Panc1 (cell line): Measurements from ENCODE around the gene ZSCAN2. TPM values are rescaled to one million over a fixed set of nuclear protein-coding genes. Genes with fewer than 3 reads are reported as not detected.
A peak's percentile ranks its signal among the peaks of the same experiment; 100 is the strongest.

Experiments used
- ATAC-seq: fragments of 200-7000 bp; cut with Tn5 transposase; 2 replicates; pipeline ENCODE4 v1.9.1; 2020; ENCODE audit warnings: mild to moderate bottlenecking, moderate library complexity
- BruUV-seq: library from RNA; stranded (reverse); fragments of 400-500 nt; replicated peaks from 2 replicates; lab custom pipeline; 2021; lab: Mats Ljungman, UMichigan
- CTCF ChIA-PET: fragments of 300-600 bp; sonication (Branson Sonifier 250); formaldehyde crosslinking; loops from one replicate; lab custom pipeline; 2022; ENCODE audit warnings: antibody characterized with exemption; lab: Charles Lee
- POLR2A ChIA-PET: fragments of 300-600 bp; sonication (Branson Sonifier 250); formaldehyde crosslinking; loops from one replicate; lab custom pipeline; 2022; ENCODE audit warnings: antibody characterized with exemption; lab: Charles Lee
- DNase-seq: peaks from one replicate; pipeline ENCODE4 v3.0.0-alpha.2; 2010; ENCODE audit warnings: low read depth, low spot score
- H3K27ac ChIP-seq: 2 replicates; pipeline ENCODE4 v1.5.1; 2011; ENCODE audit warnings: mild to moderate bottlenecking, low read length, inconsistent platforms
- H3K27me3 ChIP-seq: fragments of 200-500 bp; sonication (Bioruptor generic); 2 replicates; pipeline ENCODE4 v1.6.0; 2014; ENCODE audit warnings: low read length, inconsistent platforms; ENCODE audit not compliant: control insufficient read depth, insufficient read depth
- H3K36me3 ChIP-seq: fragments of 200-500 bp; sonication (Bioruptor generic); 2 replicates; pipeline ENCODE4 v1.5.1; 2014; ENCODE audit warnings: inconsistent platforms, mild to moderate bottlenecking, low read length, moderate library complexity; ENCODE audit not compliant: control insufficient read depth, insufficient read depth
- H3K4me1 ChIP-seq: 2 replicates; pipeline ENCODE4 v1.5.1; 2011; ENCODE audit warnings: inconsistent platforms, mild to moderate bottlenecking, low read length, moderate library complexity; ENCODE audit not compliant: control insufficient read depth, insufficient read depth
- H3K4me3 ChIP-seq, 2 experiments: 2 replicates each; pipeline ENCODE4 v1.5.1; 2011 to 2012; ENCODE audit warnings: low read depth in 2 of 2, low read length in 2 of 2, mild to moderate bottlenecking in 2 of 2, inconsistent platforms in 1 of 2, moderate library complexity in 1 of 2
- H3K9me3 ChIP-seq: fragments of 200-500 bp; sonication (Bioruptor generic); 2 replicates; pipeline ENCODE4 v1.5.1; 2014; ENCODE audit warnings: low read depth, mild to moderate bottlenecking, inconsistent platforms, low read length, moderate library complexity; ENCODE audit not compliant: control insufficient read depth, insufficient read depth
- POLR2AphosphoS5 ChIP-seq: IDR thresholded peaks from 2 replicates; pipeline ENCODE4 v1.6.1; 2012; ENCODE audit warnings: mild to moderate bottlenecking, low read depth, low read length, moderate library complexity
- REST ChIP-seq, 2 experiments: IDR thresholded peaks; 2 replicates each; pipeline ENCODE4 v1.6.1; 2011 to 2012; ENCODE audit warnings: low read depth in 2 of 2, control low read depth in 1 of 2, low read length in 1 of 2, mild to moderate bottlenecking in 1 of 2, moderate library complexity in 1 of 2; ENCODE audit not compliant: insufficient read depth in 1 of 2
- SIN3A ChIP-seq: IDR thresholded peaks from 2 replicates; pipeline ENCODE4 v1.6.1; 2012; ENCODE audit warnings: low read depth, mild to moderate bottlenecking, low read length, moderate library complexity, borderline replicate concordance; ENCODE audit not compliant: insufficient read depth
- TCF7L2 ChIP-seq: IDR thresholded peaks from 2 replicates; pipeline ENCODE4 v1.6.1; 2011; ENCODE audit warnings: mild to moderate bottlenecking, low read depth, low read length, inconsistent platforms
- in situ Hi-C: cut with HindIII; loops from 2 replicates; pipeline ENCODE4 v1.10.0; 2016; ENCODE audit warnings: low sequenced_read_pairs, low pct_unique_long_range_greater_than_20kb
- intact Hi-C: fragments of 100-400 bp; cut with micrococcal nuclease; formaldehyde crosslinking; loops from one replicate; pipeline ENCODE4 v1.10.0; 2022; ENCODE audit not compliant: unreplicated experiment
- total RNA-seq: library from RNA; stranded (reverse); gene quantifications from one replicate; pipeline ENCODE4 v1.2.1, GENCODE V29; 2021; ENCODE audit not compliant: unreplicated experiment
- TF ChIP-seq, protein P1 (sequence below): fragments of 450-650 bp; IDR thresholded peaks from 2 replicates; pipeline ENCODE4 v1.5.1; 2017; ENCODE audit warnings: mild to moderate bottlenecking

The ZSCAN2 gene
- total RNA-seq, 1 experiment from 2014 or later = 16.8 TPM

DNA sequence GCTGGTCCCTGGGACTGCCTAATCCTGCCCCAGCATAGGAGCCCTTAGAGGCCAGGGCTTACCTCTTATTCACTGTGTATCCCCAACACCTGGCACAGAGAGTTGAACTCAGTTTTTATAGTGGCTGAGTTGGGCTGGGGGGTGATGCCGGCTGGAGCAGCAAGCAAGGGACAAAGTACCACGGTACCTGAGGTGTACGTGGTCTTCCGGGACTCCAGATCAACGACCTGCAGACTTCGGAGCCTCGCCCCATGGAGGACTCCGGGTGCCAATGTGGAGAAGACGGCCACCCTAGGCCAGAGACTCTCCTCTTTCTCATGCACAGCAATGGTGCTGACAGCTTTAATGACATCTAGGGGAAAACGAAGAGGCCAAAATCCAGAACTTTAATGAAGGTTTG, 45.2 kb downstream of the ZSCAN2 start:
- POLR2A ChIA-PET = no interaction called here
- H3K36me3 ChIP-seq = peaks cover 4% of the 10 kb centered on the region
- no peak for DNase-seq
- TF ChIP-seq TCF7L2 (no peak), POLR2AphosphoS5 (no peak), SIN3A (no peak), REST (IDR thresholded peaks at IDR 0.05; ENCODE audit: insufficient read depth in 1 of 2, low read depth in 2 of 2, low read length in 1 of 2) (no peak)
- TF ChIP-seq, protein P1, sequence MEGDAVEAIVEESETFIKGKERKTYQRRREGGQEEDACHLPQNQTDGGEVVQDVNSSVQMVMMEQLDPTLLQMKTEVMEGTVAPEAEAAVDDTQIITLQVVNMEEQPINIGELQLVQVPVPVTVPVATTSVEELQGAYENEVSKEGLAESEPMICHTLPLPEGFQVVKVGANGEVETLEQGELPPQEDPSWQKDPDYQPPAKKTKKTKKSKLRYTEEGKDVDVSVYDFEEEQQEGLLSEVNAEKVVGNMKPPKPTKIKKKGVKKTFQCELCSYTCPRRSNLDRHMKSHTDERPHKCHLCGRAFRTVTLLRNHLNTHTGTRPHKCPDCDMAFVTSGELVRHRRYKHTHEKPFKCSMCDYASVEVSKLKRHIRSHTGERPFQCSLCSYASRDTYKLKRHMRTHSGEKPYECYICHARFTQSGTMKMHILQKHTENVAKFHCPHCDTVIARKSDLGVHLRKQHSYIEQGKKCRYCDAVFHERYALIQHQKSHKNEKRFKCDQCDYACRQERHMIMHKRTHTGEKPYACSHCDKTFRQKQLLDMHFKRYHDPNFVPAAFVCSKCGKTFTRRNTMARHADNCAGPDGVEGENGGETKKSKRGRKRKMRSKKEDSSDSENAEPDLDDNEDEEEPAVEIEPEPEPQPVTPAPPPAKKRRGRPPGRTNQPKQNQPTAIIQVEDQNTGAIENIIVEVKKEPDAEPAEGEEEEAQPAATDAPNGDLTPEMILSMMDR = no peak
- H3K27me3 ChIP-seq = no peaks in the 10 kb centered on the region
- no peak overlapping the region for H3K27ac ChIP-seq
- H3K9me3 ChIP-seq = no peaks in the 10 kb centered on the region
- H3K4me1 ChIP-seq = no peaks in the 10 kb centered on the region
- H3K4me3 ChIP-seq = no peak overlapping the region
- ATAC-seq = no peak
- CTCF ChIA-PET = no interaction called here
- TSS peak; percentile 34 for BruUV-seq
- in situ Hi-C loops (no loop called here), intact Hi-C loops (no loop called here)

DNA sequence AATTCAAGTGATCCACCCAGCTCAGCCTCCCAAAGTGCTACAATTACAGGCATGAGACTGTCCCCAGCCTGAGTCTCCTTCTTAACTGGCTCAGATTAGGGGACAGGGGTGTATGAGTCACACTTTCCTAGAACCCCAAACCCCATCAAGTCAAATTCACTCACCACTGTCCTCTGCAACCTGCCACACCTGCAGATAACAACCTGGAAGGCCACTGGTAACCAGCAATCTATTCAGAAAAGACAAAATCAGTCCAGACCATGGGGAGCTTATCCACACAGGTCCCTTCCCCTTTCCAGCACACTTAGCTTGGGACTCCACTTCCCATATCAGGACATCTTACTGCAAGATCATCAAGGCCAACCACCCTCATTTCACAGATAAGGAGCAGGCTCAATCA, 46.9 kb downstream of the ZSCAN2 start:
- no peaks in the 10 kb centered on the region for H3K27me3 ChIP-seq
- no TSS peak for BruUV-seq
- H3K36me3 ChIP-seq = peaks cover 4% of the 10 kb centered on the region
- no peak for DNase-seq
- H3K4me3 ChIP-seq = no peak overlapping the region
- no peaks in the 10 kb centered on the region; the same call in 1 of the 2 replicates for H3K4me1 ChIP-seq
- no peak for ATAC-seq
- no peak for TF ChIP-seq SIN3A
- no peak for TF ChIP-seq REST (IDR thresholded peaks at IDR 0.05; ENCODE audit: insufficient read depth in 1 of 2, low read depth in 2 of 2, low read length in 1 of 2)
- no peak for TF ChIP-seq TCF7L2
- TF ChIP-seq POLR2AphosphoS5 = no peak
- TF ChIP-seq, protein P1 = no peak
- intact Hi-C loops (no loop called here), in situ Hi-C loops (no loop called here)
- ChIA-PET CTCF (no interaction called here), POLR2A (interaction anchor here (0.5 kb wide), 1 partner anchor 85 kb away, joined by 5 read pairs; no protein-coding TSS in a partner anchor)
- H3K9me3 ChIP-seq = no peaks in the 10 kb centered on the region
- no peak overlapping the region for H3K27ac ChIP-seq
